Adrenal gland (tissue), 12 donors: ENCODE measurements around the gene KLF9. TPM values are rescaled to one million over a fixed set of nuclear protein-coding genes. Genes with fewer than 3 reads are reported as not detected.

ENCODE experiments used
- DNase-seq, 7 donors: peaks; one replicate each; pipeline ENCODE4 v3.0.0-alpha.2; 2019 to 2020
- H3K27ac ChIP-seq, 5 donors: fragments of 200-600 bp; sonication (generic) in 4 of 5; 1 replicate in 3 of 5; 2 replicates in 2 of 5; pipeline versions ENCODE4 v1.5.1 to v1.8.0; 2016 to 2020; ENCODE audit warnings: mild to moderate bottlenecking in 1 of 5
- H3K27me3 ChIP-seq: fragments of 200-600 bp; 2 replicates; pipeline ENCODE4 v1.8.0; 2021
- H3K36me3 ChIP-seq, 2 donors: fragments of 200-600 bp; replicated peaks in 1 of 2; 1 replicate in 1 of 2; 2 replicates in 1 of 2; pipeline versions ENCODE4 v1.5.1 to v1.8.0; 2018 to 2022
- H3K4me1 ChIP-seq, 2 donors: fragments of 200-600 bp; replicated peaks in 1 of 2; 1 replicate in 1 of 2; 2 replicates in 1 of 2; pipeline versions ENCODE4 v1.5.1 to v1.8.0; 2018 to 2021
- H3K4me3 ChIP-seq, 4 donors: fragments of 200-600 bp; sonication (generic) in 3 of 4; one replicate each; pipeline ENCODE4 v1.5.1; 2016 to 2018
- H3K9me3 ChIP-seq, 3 donors: fragments of 200-600 bp; sonication (generic) in 1 of 3; replicated peaks in 1 of 3; 1 replicate in 2 of 3; 2 replicates in 1 of 3; pipeline versions ENCODE4 v1.5.1 to v1.8.0; 2016 to 2021
- CTCF ChIP-seq, 6 experiments: fragments of 450-650 bp in 4 of 6; fragments of 200-600 bp in 2 of 6; sonication (generic) in 1 of 6; IDR thresholded peaks; 1 replicate in 5 of 6; 2 replicates in 1 of 6; pipeline versions ENCODE4 v1.5.1 to v1.8.0; 2016 to 2021; ENCODE audit warnings: antibody characterized with exemption in 6 of 6, mild to moderate bottlenecking in 2 of 6, moderate library complexity in 1 of 6
- POLR2A ChIP-seq, 2 donors: fragments of 450-650 bp; IDR thresholded peaks; one replicate each; pipeline ENCODE4 v1.6.1; 2017; ENCODE audit warnings: antibody characterized with exemption in 2 of 2, mild to moderate bottlenecking in 2 of 2, moderate library complexity in 1 of 2
- WGBS, 4 donors: extraction: QIAGEN DNeasy Blood & Tissue Kit in 2 of 4; methylation state at CpG; one replicate each; pipeline versions ENCODE4 v1.1.5 to v1.1.7; 2013 to 2017; 5-methylcytosine and 5-hydroxymethylcytosine counted together
- intact Hi-C, 2 donors: fragments of 100-400 bp; cut with DNase I; formaldehyde crosslinking; loops; one replicate each; pipeline versions ENCODE4 v1.14.1 to v1.15.0; 2022 to 2023
- polyA plus RNA-seq, 3 donors: library from polyadenylated mRNA; stranded (reverse); fragments of 200-250 nt in 2 of 3; fragments of 350-450 nt in 1 of 3; fragmentation: Illumina TruSeq in 1 of 3; extraction: RNeasy Lipid Tissue Mini Kit (QIAGEN cat#74804) in 1 of 3; gene quantifications; one replicate each; pipeline ENCODE4 v1.2.3, GENCODE V29; 2013 to 2014
- total RNA-seq, 9 donors: library from RNA; depleted of rRNA in 4 of 9; stranded (reverse); fragments of >200 nt in 4 of 9; fragments of 120-200 nt in 1 of 9; fragmentation: NEBNext Ultra II Directional in 1 of 9; extraction: Animal tissue kit (Norgen Biotek cat#: 25700) in 1 of 9; gene quantifications; one replicate each; pipeline versions ENCODE4 v1.1.0 to v1.2.4, GENCODE V29; 2013 to 2023
- donor health status: healthy with polysubstance abuse.
- donor health status: Bipolar disorder and iron deficiency.
- donor health status: DM: yes; HTN: yes; CAD: no.
- donor health status: DM: no; HTN: no; CAD: no.
- donor health status: DM: no; HTN: no; CAD: no.
- donor health status: DM: yes; HTN: yes; CAD: no.

The KLF9 gene
- total and polyA plus RNA-seq, 12 donors: 2.2 to 80.7 (median 38.7) TPM

DNA sequence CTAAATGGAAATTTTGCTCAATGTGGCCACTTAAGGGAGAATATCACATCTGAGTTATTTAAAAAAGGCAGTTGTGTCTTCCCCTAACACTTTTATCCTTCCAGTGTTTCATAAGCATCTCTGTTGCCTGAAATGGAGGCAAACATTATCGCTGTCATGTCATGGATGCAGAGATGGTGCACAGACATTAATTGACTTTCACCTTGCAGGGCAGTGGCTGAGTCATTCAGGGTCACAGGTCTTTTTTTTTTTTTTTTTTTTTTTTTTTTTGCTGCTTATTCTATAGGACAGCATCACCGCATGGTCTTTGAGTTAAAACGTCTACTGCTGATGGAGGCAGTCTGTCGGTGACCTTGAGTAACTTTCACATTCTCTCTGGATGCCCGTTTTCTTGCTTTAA is 36.3 kb upstream of the KLF9 start:
- TF ChIP-seq CTCF (IDR thresholded peaks at IDR 0.05): no peak
- no peak for TF ChIP-seq POLR2A (IDR thresholded peaks at IDR 0.05)
- intact Hi-C loops: no loop called here
- no peak for DNase-seq
- Histone ChIP-seq H3K4me3 (no peak overlapping the region), H3K4me1 (no peaks in the 10 kb centered on the region), H3K9me3 (no peaks in the 10 kb centered on the region), H3K27ac (no peak overlapping the region), H3K27me3 (no peaks in the 10 kb centered on the region), H3K36me3 (no peaks in the 10 kb centered on the region)
- WGBS, 4 donors: 66 to 78% (median 76%) methylated on average over 5 of the region's 5 CpGs

DNA sequence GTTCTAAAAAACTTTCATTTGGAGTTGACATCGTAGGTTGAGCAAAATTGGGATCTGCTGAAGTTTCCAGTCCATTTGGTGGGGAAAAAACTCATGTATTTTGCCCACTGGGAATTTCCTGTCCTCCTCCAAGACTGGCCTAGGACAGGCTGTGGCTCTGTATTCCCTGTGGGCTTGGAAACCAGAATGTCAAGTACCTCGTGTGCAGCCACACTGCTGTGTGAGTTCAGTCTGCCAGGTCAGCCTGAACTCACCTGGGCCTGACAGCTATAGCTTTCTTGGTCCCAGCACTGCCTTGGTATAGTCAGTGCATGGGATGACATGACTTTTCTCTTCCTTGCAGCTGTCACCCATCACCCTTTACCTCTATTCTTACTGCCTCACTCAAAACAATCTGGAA is 35.0 kb upstream of the KLF9 start:
- 89 to 100% (median 93%) methylated on average over 2 of the region's 2 CpGs for WGBS, 4 donors
- no peaks in the 10 kb centered on the region for H3K9me3 ChIP-seq
- TF ChIP-seq CTCF (IDR thresholded peaks at IDR 0.05) (no peak), POLR2A (IDR thresholded peaks at IDR 0.05) (no peak)
- no peaks in the 10 kb centered on the region for H3K36me3 ChIP-seq
- no peak for DNase-seq
- intact Hi-C loops: no loop called here
- H3K27me3 ChIP-seq: no peaks in the 10 kb centered on the region
- H3K4me3 ChIP-seq: no peak overlapping the region
- H3K27ac ChIP-seq: no peak overlapping the region
- H3K4me1 ChIP-seq: no peaks in the 10 kb centered on the region

- Histone ChIP-seq H3K27ac (no peak overlapping the region), H3K27me3 (no peaks in the 10 kb centered on the region), H3K36me3 (no peaks in the 10 kb centered on the region), H3K4me3 (no peak overlapping the region), H3K9me3 (no peaks in the 10 kb centered on the region), H3K4me1 (no peaks in the 10 kb centered on the region)
- 77 to 100% (median 85%) methylated on average over 1 of the region's 1 CpG for WGBS, 4 donors
- no peak for DNase-seq
- intact Hi-C loops: no loop called here
- TF ChIP-seq POLR2A (IDR thresholded peaks at IDR 0.05): no peak
- TF ChIP-seq CTCF (IDR thresholded peaks at IDR 0.05): no peak
Measured at GRCh38 chr9:70448919-70449318, 34.5 kb upstream of the KLF9 start.

DNA sequence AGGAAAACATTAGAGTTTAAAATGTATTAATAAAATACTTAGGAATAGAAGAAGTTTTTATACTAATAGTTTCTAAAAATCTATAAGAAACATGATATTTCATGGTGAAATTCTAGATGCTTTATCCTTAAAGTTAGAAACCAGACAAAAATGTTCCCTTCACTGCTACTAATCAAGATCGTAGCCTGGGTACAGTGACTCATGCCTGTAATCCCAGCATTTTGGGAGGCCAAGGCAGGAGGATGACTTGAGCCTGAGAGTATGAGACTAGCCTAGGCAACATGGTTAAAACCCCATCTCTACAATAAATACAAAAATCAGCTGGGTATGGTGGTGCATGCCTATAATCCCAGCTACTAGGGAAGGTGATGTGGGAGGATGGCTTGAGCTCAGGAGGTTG is 30.4 kb upstream of the KLF9 start:
- DNase-seq: no peak
- H3K9me3 ChIP-seq: no peaks in the 10 kb centered on the region
- WGBS, 4 donors: 64 to 70% (median 66%) methylated on average over 1 of the region's 1 CpG
- H3K27me3 ChIP-seq: no peaks in the 10 kb centered on the region
- intact Hi-C loops: no loop called here
- no peak overlapping the region for H3K27ac ChIP-seq
- TF ChIP-seq CTCF (IDR thresholded peaks at IDR 0.05) (no peak), POLR2A (IDR thresholded peaks at IDR 0.05) (no peak)
- no peaks in the 10 kb centered on the region for H3K4me1 ChIP-seq
- H3K4me3 ChIP-seq: no peak overlapping the region
- H3K36me3 ChIP-seq: no peaks in the 10 kb centered on the region
